ENCODE measurements around the gene MICAL3.

DNA sequence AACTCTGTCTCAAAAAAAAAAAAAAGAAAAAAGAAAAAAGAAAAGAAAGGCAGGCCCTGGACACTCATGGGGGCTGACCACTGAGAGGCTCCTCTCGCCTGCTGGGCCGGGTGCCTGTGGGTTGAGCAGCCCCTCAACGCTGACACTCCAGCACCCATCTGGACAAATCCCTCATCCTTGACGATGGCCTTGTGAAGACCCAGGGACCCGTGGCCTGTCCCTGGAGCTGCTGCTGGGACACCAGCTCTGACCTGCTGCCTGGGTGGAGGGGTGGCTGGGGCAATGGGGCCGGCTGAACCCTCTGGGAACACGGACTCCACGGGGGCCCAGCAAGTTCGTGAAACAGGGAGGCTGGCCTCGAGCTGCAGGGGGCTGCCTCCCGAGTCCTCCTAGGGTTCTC lies 239.6 kb downstream of the MICAL3 start:
- TF ChIP-seq FOXP2 (optimal IDR thresholded peaks at IDR 0.05; ENCODE audit: control extremely low read depth, extremely low read length, insufficient read depth) (no peak), EZH2 (IDR thresholded peaks at IDR 0.05) (no peak), POLR2AphosphoS5 (IDR thresholded peaks at IDR 0.05; ENCODE audit: borderline replicate concordance, low read depth, low read length) (no peak)
